NCI-H748 treated with DMSO at 0.1 percent for 48 hours (cell line): Measurements from ENCODE around the gene SMARCB1.
A peak's percentile ranks its signal among the peaks of the same experiment; 100 is the strongest.

Source experiments
- DNase-seq: peaks from one replicate; lab custom pipeline; 2025; lab: John Stamatoyannopoulos, UW

SMARCB1 gene

GRCh38 chr22:23786752-23787599 is at the start of gene SMARCB1:
TSS of gene SMARCB1 (plus strand) at chr22:23786966. CDS start at chr22:23787170, 204 bp downstream.
- peak; percentile 37 for DNase-seq

GRCh38 chr22:23737696-23738095 is 49.1 kb upstream of the SMARCB1 start:
- DNase-seq, result no peak

- no peak for DNase-seq
Measured at GRCh38 chr22:23742505-23743264, 44.1 kb upstream of the SMARCB1 start.

GRCh38 chr22:23743303-23743705 is 43.5 kb upstream of the SMARCB1 start:
- DNase-seq, result no peak

GRCh38 chr22:23744001-23744400 is 42.8 kb upstream of the SMARCB1 start:
- DNase-seq, result no peak

GRCh38 chr22:23744485-23744884 is 42.3 kb upstream of the SMARCB1 start:
- no peak for DNase-seq

GRCh38 chr22:23745791-23746190 is 41.0 kb upstream of the SMARCB1 start:
- DNase-seq, result no peak

GRCh38 chr22:23749841-23750301 is 36.9 kb upstream of the SMARCB1 start:
- DNase-seq, result no peak

GRCh38 chr22:23750367-23750713 is 36.4 kb upstream of the SMARCB1 start:
- DNase-seq, result no peak

- DNase-seq, result peak; percentile 54
Measured at GRCh38 chr22:23750714-23751440, 35.9 kb upstream of the SMARCB1 start, which contains the start of gene ZNF70. TSS of gene ZNF70 (minus strand) at chr22:23751112. CDS start at chr22:23745140, 5,972 bp downstream.

GRCh38 chr22:23751441-23751996 is 35.2 kb upstream of the SMARCB1 start:
- DNase-seq, result no peak

GRCh38 chr22:23752090-23752691 is 34.6 kb upstream of the SMARCB1 start:
- no peak for DNase-seq

GRCh38 chr22:23752750-23753149 is 34.0 kb upstream of the SMARCB1 start:
- DNase-seq, result no peak

GRCh38 chr22:23753385-23753784 is 33.4 kb upstream of the SMARCB1 start:
- no peak for DNase-seq

GRCh38 chr22:23754220-23754919 is 32.4 kb upstream of the SMARCB1 start, which contains the start of gene VPREB3:
TSS of gene VPREB3 (minus strand) at chr22:23754425. CDS start at chr22:23754363, 62 bp downstream.
- no peak for DNase-seq

- DNase-seq, result no peak
Measured at GRCh38 chr22:23754980-23755636, 31.7 kb upstream of the SMARCB1 start.

- no peak for DNase-seq
Measured at GRCh38 chr22:23755711-23756110, 31.1 kb upstream of the SMARCB1 start.

- no peak for DNase-seq
Measured at GRCh38 chr22:23756891-23757290, 29.9 kb upstream of the SMARCB1 start.

GRCh38 chr22:23759566-23759965 is 27.2 kb upstream of the SMARCB1 start:
- no peak for DNase-seq

GRCh38 chr22:23760056-23760455 is 26.7 kb upstream of the SMARCB1 start:
- no peak for DNase-seq
